GM18511 (cell line): ENCODE data around the gene GTF3A.
A peak's percentile ranks its signal among the peaks of the same experiment; 100 is the strongest.
"Not testable (repeated sequence)": the region's sequence is repeated elsewhere in the genome, so short reads cannot be mapped to it uniquely, and the experiment has no call there.

Experiments
- ATAC-seq: cut with Tn5 transposase; IDR thresholded peaks from one replicate; pipeline ENCODE4 v1.9.1; 2021; ENCODE audit warnings: mild to moderate bottlenecking, moderate library complexity; ENCODE audit not compliant: unreplicated experiment

GTF3A gene

DNA sequence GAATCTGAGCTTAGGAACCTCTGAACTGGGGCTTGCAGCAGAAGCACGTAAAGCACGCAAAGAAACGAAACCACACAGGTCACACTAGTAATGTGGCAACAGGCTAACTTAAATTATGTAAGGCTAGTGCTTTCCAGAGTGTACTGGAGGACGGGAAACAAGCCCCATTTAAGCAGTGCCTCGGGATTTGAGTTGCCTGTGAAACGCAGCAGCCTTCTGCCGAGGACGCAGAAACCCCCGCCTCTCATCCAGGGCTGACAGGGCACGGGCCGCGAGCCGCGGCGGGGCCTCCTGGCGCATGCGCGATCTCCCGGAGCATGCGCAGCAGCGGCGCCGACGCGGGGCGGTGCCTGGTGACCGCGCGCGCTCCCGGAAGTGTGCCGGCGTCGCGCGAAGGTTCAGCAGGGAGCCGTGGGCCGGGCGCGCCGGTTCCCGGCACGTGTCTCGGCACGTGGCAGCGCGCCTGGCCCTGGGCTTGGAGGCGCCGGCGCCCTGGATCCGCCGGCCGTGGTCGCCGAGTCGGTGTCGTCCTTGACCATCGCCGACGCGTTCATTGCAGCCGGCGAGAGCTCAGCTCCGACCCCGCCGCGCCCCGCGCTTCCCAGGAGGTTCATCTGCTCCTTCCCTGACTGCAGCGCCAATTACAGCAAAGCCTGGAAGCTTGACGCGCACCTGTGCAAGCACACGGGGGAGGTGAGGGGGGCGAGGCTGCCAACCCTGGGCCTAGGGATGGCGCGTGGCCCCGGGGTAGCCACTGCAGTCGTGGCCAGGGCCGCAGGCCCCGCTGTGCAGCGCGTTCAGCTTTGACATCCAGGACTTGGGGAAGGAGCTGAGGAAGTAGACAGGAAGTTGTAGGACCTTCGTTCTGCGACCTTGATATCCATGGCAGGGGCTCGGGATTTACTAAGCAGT, at the start of gene GTF3A:
Gene GTF3A (plus strand): TSS at position 374 of the 912 bp plus-strand sequence.
- ATAC-seq, result peak; percentile 66

DNA sequence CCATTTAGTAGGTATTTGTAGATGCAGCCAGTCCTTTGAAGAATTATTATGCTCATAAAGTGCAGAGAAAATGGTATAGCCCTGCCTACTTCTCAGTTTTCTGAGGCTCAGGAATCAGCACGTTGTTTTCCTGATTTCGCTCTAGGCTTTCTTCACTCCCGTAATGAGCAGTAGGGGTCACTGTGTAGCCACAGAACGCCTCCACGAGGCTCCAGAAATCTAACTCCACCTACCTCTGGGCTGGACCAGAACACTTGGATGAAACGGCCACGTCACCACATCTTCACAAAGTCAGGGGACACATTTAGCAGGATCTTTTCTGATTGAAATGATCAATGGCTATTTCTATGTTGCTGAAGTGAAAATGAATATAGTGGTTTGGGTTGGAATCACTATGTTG, 49.8 kb upstream of the GTF3A start:
- peak; percentile 55 for ATAC-seq

GRCh38 chr13:27375686-27376326, 48.6 kb upstream of the GTF3A start:
- no peak for ATAC-seq

- ATAC-seq, result no peak
Measured at GRCh38 chr13:27379126-27379525, 45.3 kb upstream of the GTF3A start.

DNA sequence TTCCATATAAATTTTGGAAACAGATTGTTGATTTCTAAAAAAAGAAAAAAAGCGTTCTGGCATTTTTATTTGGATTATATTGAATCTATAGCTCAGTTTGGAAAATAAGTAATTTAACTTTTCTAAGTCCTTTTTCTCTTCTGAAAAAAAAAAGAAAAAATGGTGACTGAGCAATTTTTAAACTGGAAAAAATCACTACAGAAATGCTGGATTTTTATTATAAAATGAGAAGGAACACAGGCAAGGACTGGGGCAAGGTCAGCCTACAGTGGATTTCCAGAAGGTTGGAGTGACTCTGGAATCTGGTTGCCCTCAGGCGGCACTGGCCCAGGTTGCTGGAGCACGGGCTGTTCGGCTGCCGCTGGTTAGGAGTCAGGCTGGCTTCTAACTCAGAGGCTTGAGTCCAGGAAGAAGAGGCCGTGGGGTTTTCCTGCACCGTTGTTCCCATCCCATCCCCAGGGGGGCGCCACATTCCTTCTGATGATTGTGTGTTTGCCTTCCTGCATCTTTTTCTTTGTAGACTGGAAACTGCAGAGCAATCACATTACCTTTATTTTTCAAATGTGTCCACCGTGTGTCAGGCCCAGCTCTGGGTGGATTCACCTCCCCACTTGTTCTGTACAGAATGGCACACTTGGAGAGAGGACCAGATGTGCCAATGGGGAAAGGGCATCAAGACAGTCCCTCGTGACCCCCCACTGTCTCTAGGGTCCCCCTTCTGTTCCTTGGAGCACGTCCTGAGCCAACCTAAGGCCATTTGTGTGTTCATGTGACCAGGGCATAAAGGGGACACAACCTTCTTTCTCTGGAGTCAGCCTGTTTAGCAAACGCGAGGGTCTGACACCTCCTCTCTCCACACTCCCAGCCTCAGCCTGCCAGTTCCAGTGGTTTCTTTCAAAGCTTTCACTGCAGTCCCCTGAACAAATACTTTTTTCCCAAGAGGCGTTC, 44.5 kb upstream of the GTF3A start:
- ATAC-seq, result no peak

DNA sequence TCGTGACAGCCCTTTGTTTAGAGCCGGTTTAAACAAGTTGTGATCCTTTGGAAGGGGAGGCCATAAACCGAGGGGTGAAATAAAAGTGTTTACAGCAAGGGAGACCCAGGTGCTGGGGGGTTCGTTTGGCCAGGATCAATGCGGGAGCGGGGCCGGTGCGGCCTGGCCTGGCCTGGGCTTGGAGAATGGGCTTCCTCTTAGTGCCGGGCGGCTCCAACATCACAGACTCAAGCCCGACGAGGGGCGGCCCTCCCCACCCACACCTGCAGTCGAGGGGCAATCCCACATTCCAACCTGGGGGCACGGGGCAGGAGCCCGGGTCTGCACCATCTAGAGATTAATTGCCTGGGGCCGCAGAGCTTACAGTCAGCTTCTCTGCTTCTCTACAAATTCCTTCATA, 42.8 kb upstream of the GTF3A start:
- ATAC-seq, result no peak

GRCh38 chr13:27383104-27383921, 41.1 kb upstream of the GTF3A start:
- no peak for ATAC-seq

GRCh38 chr13:27384285-27384684, 40.1 kb upstream of the GTF3A start:
- ATAC-seq, result no peak

- ATAC-seq, result no peak
Measured at GRCh38 chr13:27388241-27388640, 36.2 kb upstream of the GTF3A start.

- no peak for ATAC-seq
Measured at GRCh38 chr13:27389891-27390290, 34.5 kb upstream of the GTF3A start.

DNA sequence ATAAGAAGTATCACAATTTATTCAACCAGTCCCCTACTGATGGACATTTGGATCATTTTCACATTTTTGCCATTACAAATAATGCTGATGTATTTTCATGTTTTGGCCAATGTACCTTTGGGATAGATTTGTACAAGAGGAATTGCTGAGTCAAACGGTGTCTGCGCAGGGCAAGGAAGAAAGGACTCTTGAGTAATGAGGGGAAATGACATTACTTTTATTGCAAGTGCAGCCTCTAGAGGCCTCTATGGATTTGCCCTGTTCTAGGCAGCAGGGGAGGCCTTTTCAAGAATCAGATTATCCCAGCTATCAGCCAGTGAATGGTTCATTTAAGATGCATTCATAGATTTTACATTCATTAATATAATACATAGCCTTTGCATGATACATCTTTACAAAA, 32.9 kb upstream of the GTF3A start:
- ATAC-seq, result no peak

GRCh38 chr13:27393101-27393500, 31.3 kb upstream of the GTF3A start:
- no peak for ATAC-seq

DNA sequence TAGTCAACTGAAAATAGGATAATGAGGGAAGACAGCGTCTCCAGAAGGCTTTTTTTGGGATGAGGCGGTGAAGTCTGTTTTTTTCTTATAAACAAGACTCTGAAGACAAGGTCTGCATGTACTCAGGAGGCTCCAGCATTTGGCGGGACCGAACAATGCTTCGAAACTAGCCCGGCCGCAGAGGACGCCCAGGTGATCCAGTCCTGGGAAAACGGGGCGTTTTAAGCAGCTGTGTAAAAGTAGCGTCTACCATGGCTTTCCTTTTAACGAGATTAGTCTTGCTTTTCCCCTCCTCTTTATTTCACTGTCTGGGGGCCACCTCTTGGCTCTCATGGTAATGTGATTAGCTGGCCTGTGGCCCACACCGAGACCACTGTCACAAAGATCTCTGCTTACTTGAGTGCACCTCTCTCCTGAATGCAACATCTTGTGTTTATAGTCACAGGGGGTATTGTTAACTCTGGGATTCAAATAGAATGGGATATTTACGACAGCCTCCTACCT, 29.4 kb upstream of the GTF3A start:
- no peak for ATAC-seq

- no peak for ATAC-seq
Measured at GRCh38 chr13:27396252-27396846, 28.1 kb upstream of the GTF3A start.

GRCh38 chr13:27398360-27398759, 26.1 kb upstream of the GTF3A start:
- ATAC-seq, result no peak

DNA sequence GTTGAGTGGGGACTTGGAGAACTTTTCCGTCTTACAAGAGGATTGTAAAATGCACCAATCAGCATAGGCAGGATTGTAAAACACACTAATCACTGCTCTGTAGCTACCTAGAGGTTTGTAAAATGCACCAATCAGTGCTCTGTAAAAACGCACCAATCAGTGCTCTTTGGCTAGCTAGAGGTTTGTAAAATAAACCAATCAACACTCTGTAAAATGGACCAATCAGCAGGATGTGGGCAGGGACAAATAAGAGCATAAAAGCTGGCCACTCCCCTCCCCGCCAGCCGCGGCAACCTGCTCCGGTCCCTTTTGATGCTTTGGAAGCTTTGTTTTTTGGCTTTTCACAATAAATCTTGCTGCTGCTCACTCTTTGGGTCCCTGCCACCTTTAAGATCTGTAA, 24.0 kb upstream of the GTF3A start:
- not testable (repeated sequence) for ATAC-seq

DNA sequence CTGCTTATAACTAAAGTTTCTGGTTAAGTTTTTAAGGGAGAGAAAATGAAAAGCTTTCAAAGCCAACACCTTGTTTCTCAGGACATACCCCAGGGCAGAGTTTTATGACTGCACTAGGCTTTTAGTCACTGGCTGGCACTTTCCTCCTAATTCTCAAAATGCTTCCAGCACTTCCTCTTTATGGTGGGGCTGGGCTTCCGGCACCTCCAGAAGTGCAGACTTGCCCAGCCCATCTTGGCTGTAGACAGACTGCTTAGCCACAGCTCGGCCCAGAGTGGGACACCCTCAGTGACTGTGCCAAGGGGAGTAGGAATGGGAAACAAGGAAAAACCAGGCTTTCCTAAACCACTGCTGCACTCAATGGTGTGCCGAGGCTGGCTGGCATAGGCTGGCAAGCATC, 23.2 kb upstream of the GTF3A start:
- no peak for ATAC-seq

- ATAC-seq, result no peak
Measured at GRCh38 chr13:27403203-27403678, 21.2 kb upstream of the GTF3A start.

- ATAC-seq, result no peak
Measured at GRCh38 chr13:27403727-27404385, 20.6 kb upstream of the GTF3A start.
